Suprapubic skin (tissue), 4 donors: ENCODE results near the gene PRPSAP1. TPM values are rescaled to one million over a fixed set of nuclear protein-coding genes. Genes with fewer than 3 reads are reported as not detected.

Source experiments
- DNase-seq, 2 donors: peaks; one replicate each; pipeline ENCODE4 v3.0.0-alpha.2; 2019; ENCODE audit warnings: low spot score in 2 of 2
- H3K27ac ChIP-seq: fragments of 200-600 bp; sonication (generic); one replicate; pipeline ENCODE4 v1.5.1; 2019
- H3K27me3 ChIP-seq: fragments of 200-600 bp; sonication (generic); one replicate; pipeline ENCODE4 v1.5.1; 2019
- H3K36me3 ChIP-seq: fragments of 200-600 bp; sonication (generic); one replicate; pipeline ENCODE4 v1.5.1; 2019
- H3K4me1 ChIP-seq: fragments of 200-600 bp; sonication (generic); one replicate; pipeline ENCODE4 v1.5.1; 2019
- H3K4me3 ChIP-seq: fragments of 200-600 bp; sonication (generic); one replicate; pipeline ENCODE4 v1.5.1; 2019; ENCODE audit warnings: mild to moderate bottlenecking
- H3K9me3 ChIP-seq: fragments of 200-600 bp; sonication (generic); one replicate; pipeline ENCODE4 v1.5.1; 2019
- EP300 ChIP-seq: sonication (generic); formaldehyde crosslinking; IDR thresholded peaks from one replicate; pipeline ENCODE4 v1.6.1; 2017; ENCODE audit warnings: antibody characterized with exemption
- POLR2A ChIP-seq, 2 donors: fragments of 450-650 bp; IDR thresholded peaks; one replicate each; pipeline ENCODE4 v1.6.1; 2017; ENCODE audit warnings: antibody characterized with exemption in 2 of 2, mild to moderate bottlenecking in 2 of 2, moderate library complexity in 2 of 2
- POLR2AphosphoS5 ChIP-seq, 3 donors: sonication (generic); formaldehyde crosslinking; IDR thresholded peaks; one replicate each; pipeline ENCODE4 v1.6.1; 2017; ENCODE audit warnings: antibody characterized with exemption in 3 of 3
- WGBS: methylation state at CpG from one replicate; pipeline ENCODE4 v1.1.5; 2018; 5-methylcytosine and 5-hydroxymethylcytosine counted together
- total RNA-seq, 4 donors: library from RNA; depleted of rRNA; stranded (reverse); fragments of >200 nt; gene quantifications; one replicate each; pipeline ENCODE4 v1.1.0, GENCODE V29; 2016
- TF ChIP-seq, protein P1 (sequence below), 2 donors: fragments of 200-600 bp in 1 of 2; fragments of 450-650 bp in 1 of 2; sonication (generic) in 1 of 2; IDR thresholded peaks; one replicate each; pipeline ENCODE4 v1.5.1; 2016 to 2019; ENCODE audit warnings: antibody characterized with exemption in 2 of 2, mild to moderate bottlenecking in 1 of 2, moderate library complexity in 1 of 2

PRPSAP1 gene, protein sequence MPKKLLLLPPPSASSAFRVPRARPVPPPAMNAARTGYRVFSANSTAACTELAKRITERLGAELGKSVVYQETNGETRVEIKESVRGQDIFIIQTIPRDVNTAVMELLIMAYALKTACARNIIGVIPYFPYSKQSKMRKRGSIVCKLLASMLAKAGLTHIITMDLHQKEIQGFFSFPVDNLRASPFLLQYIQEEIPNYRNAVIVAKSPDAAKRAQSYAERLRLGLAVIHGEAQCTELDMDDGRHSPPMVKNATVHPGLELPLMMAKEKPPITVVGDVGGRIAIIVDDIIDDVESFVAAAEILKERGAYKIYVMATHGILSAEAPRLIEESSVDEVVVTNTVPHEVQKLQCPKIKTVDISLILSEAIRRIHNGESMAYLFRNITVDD
- total RNA-seq = 10 to 100 TPM; 47.3 to 83.9 (median 63.8) TPM

DNA sequence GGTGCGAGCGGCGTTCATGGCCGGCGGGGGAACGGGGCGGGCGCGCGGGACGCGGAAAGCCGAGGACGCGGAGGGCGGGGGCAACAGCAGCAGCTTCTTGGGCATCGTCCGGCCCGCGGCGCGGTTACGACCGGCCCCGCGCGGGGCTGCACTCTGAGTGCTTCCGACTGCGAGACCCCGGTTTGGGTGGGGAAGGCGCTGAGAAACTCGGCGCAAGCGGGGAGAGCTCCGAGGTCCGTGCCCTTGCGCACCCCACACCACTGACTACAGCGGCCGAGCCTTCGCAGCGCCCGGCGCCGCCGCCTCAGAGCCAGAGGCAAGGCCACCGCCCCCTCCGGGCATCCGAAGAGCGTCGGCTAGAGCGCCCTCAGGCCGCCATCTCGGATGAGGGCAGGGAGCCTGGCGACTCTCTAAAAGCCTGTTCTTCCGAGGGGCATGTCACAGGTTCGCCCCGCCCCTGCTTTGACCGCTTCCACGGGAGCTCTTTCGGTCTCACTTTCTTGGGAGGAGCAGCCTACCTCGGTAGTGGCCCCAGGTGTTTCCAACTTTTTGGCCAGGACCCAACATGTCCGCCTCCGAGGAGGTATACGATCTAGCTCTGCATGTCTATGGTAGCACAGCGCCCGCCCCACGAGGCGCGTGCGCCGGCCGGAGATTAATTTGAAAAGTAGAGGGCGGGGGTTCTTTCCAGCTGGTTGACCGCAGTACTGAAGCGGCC, at the start of gene PRPSAP1:
TSS of gene PRPSAP1 (minus strand) at position 318 of the 718 bp plus-strand sequence. CDS start at position 105, 213 bp downstream.
- peak within 1 kb of the TSS; percentile 87 for H3K4me3 ChIP-seq
- no peaks in the 10 kb centered on the region for H3K27me3 ChIP-seq
- TF ChIP-seq POLR2A (IDR thresholded peaks at IDR 0.05) = no peak
- TF ChIP-seq EP300 = no peak
- TF ChIP-seq POLR2AphosphoS5 (IDR thresholded peaks at IDR 0.05) = peak in 2 of 3 donors; percentile 42 to 77
- TF ChIP-seq, protein P1, sequence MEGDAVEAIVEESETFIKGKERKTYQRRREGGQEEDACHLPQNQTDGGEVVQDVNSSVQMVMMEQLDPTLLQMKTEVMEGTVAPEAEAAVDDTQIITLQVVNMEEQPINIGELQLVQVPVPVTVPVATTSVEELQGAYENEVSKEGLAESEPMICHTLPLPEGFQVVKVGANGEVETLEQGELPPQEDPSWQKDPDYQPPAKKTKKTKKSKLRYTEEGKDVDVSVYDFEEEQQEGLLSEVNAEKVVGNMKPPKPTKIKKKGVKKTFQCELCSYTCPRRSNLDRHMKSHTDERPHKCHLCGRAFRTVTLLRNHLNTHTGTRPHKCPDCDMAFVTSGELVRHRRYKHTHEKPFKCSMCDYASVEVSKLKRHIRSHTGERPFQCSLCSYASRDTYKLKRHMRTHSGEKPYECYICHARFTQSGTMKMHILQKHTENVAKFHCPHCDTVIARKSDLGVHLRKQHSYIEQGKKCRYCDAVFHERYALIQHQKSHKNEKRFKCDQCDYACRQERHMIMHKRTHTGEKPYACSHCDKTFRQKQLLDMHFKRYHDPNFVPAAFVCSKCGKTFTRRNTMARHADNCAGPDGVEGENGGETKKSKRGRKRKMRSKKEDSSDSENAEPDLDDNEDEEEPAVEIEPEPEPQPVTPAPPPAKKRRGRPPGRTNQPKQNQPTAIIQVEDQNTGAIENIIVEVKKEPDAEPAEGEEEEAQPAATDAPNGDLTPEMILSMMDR (IDR thresholded peaks at IDR 0.05) = peak in 1 of 2 donors; percentile 39
- H3K4me1 ChIP-seq = peaks cover 20% of the 10 kb centered on the region
- H3K9me3 ChIP-seq = no peaks in the 10 kb centered on the region
- peak; percentile 91 for DNase-seq
- peak within 1 kb of the TSS; percentile 85 for H3K27ac ChIP-seq
- no peaks in the 10 kb centered on the region for H3K36me3 ChIP-seq
- under 1% methylated on average over 14 of the region's 75 CpGs for WGBS

DNA sequence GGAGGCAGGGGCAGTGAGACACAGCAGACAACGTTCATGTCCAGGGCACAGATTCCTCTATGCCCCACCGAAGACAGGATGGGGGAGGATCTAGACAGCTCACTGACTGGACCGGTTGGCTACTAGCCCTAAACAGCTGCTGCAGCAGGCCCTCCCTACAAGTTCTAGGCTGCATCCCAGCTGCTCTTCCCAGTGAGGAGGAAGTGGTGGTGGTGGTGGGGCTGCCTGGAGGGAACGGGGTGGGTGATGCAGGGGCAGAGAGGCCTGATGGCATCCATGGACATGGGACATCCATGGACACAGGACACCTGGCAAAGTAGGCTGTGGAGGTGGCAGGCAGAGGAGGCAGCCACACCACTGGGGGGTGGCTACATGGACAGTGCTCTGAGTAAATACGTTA, 49.0 kb upstream of the PRPSAP1 start:
- Histone ChIP-seq H3K9me3 (no peaks in the 10 kb centered on the region), H3K27me3 (no peaks in the 10 kb centered on the region), H3K4me1 (peaks cover 2% of the 10 kb centered on the region), H3K36me3 (peaks cover 71% of the 10 kb centered on the region), H3K4me3 (no peak overlapping the region), H3K27ac (no peak overlapping the region)
- 96% methylated on average over 4 of the region's 5 CpGs for WGBS
- TF ChIP-seq POLR2AphosphoS5 (IDR thresholded peaks at IDR 0.05) (no peak), POLR2A (IDR thresholded peaks at IDR 0.05) (no peak), EP300 (no peak)
- TF ChIP-seq, protein P1 (IDR thresholded peaks at IDR 0.05) = no peak
- DNase-seq = no peak

DNA sequence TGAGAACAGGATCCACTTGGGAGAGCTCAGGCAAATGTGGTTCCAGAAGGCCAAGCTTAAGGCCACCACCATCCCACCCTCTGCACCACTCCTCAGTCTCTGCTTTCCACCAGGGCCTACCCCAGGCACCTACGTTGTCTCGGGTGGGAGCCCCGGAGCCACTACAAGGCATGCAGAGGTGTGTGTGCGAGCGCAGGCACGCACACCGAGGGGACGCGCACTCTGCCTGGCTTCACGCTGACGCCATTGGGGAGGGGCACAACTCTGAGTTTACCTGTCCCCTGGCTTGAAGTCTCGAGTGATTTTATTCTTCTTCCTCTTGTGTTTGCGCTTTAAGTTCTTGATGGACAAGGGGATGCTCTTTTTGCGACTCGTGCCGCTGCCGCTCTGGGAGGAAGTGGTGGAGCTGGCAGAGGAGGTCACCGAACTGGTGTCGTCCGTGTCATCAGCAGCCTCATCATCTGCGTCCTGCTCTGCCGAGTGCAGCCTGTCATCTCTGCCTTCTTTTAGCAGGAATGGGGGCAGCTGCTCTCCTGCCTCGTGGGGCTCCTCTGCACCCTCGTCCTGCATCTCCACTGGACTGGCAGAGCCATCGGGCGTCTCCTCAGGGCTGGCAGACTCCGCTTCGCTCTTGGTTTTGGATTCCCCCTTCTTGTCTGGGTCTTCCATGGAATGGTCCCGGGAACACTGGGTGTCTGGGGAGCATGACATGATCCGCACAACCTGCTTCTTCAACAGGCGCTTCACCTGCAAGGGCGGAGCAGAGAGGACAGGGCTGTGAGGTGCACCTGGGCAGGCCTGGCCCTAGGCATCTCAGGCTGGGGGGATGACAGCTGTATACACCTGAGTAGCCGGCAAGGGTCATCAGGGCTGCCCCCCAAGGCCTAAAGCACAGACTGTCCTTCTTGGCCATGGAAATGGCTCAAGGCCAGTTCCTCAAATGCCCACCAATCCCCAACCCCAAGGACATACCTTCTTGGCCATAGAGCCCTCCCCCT, 45.8 kb upstream of the PRPSAP1 start:
- H3K27me3 ChIP-seq = no peaks in the 10 kb centered on the region
- H3K36me3 ChIP-seq = peaks cover 94% of the 10 kb centered on the region
- no peak for DNase-seq
- H3K4me1 ChIP-seq = peaks cover 3% of the 10 kb centered on the region
- no peaks in the 10 kb centered on the region for H3K9me3 ChIP-seq
- WGBS = 87% methylated on average over 26 of the region's 33 CpGs
- H3K27ac ChIP-seq = no peak overlapping the region
- H3K4me3 ChIP-seq = no peak overlapping the region
- TF ChIP-seq, protein P1 (IDR thresholded peaks at IDR 0.05) = no peak
- TF ChIP-seq EP300 (no peak), POLR2A (IDR thresholded peaks at IDR 0.05) (no peak), POLR2AphosphoS5 (IDR thresholded peaks at IDR 0.05) (no peak)

DNA sequence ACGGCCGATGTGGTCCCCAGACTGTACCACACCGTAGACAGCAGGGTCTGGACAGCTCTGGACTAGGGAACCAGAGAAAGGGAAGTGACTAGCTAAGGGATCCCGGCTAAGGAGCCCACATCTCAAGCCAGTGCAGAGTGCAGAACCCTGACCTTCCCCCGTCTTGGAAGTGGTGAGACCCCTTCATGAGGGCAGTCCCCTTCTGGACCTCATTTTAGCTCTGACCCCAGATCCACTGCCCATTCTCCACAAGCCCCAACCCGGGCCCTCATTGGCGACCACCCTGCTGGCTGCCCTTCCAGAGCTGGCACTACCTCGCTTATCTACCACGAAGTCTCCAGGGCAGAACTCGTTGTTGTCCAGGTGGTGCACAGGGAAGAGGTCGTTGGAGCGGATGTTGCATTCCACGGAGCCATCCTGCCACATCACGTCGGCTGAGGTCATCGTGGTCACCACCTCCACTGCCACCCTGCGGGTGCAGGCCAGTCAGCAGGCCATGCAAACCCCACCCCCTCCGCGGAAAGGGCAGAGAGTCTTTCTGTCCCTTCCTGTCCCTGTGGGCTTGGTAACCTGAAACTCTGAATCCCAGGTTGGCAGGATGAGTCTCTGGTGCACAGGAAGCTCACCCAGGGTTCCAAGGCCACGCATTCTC, 44.9 kb upstream of the PRPSAP1 start:
- Histone ChIP-seq H3K27me3 (no peaks in the 10 kb centered on the region), H3K4me3 (no peak overlapping the region), H3K4me1 (peaks cover 3% of the 10 kb centered on the region), H3K9me3 (no peaks in the 10 kb centered on the region), H3K27ac (no peak overlapping the region), H3K36me3 (peaks cover 97% of the 10 kb centered on the region)
- 89% methylated on average over 18 of the region's 20 CpGs for WGBS
- TF ChIP-seq EP300 (no peak), POLR2A (IDR thresholded peaks at IDR 0.05) (no peak), POLR2AphosphoS5 (IDR thresholded peaks at IDR 0.05) (no peak)
- TF ChIP-seq, protein P1 (IDR thresholded peaks at IDR 0.05) = no peak
- DNase-seq = no peak
